Activated T-cell treated with anti-CD3 and anti-CD28 coated beads, Interleukin-2, amount 50 U/mL, for 72 hours (primary cell): Measurements from ENCODE around the gene CLEC18A. TPM values are rescaled to one million over a fixed set of nuclear protein-coding genes. Genes with fewer than 3 reads are reported as not detected.
A peak's percentile ranks its signal among the peaks of the same experiment; 100 is the strongest.
"Not testable (repeated sequence)": the region's sequence is repeated elsewhere in the genome, so short reads cannot be mapped to it uniquely, and the experiment has no call there.

Source experiments
- ATAC-seq, 2 donors: fragments of 150-1000 bp; cut with Tn5 transposase; replicated peaks in 1 of 2; 2 replicates each; pipeline ENCODE4 v1.10.0; 2021; ENCODE audit warnings: moderate library complexity in 2 of 2, mild to moderate bottlenecking in 1 of 2
- DNase-seq, 2 donors: peaks; one replicate each; pipeline ENCODE4 v3.0.0; 2021 to 2022; ENCODE audit warnings: mixed read lengths in 1 of 2
- H3K27ac Mint-ChIP-seq: one replicate; pipeline ENCODE4 v1.8.0; 2022; ENCODE audit warnings: mild to moderate bottlenecking, moderate library complexity, mixed read lengths
- H3K27me3 Mint-ChIP-seq: one replicate; pipeline ENCODE4 v1.8.0; 2022; ENCODE audit warnings: low read depth, mixed read lengths
- H3K36me3 Mint-ChIP-seq, 2 donors: one replicate each; pipeline ENCODE4 v1.8.0; 2022; ENCODE audit warnings: mixed read lengths in 2 of 2, mild to moderate bottlenecking in 1 of 2; ENCODE audit not compliant: insufficient read depth in 2 of 2
- H3K4me1 Mint-ChIP-seq: one replicate; pipeline ENCODE4 v1.8.0; 2022; ENCODE audit warnings: low read depth, mixed read lengths
- H3K4me3 Mint-ChIP-seq, 2 donors: one replicate each; pipeline ENCODE4 v1.8.0; 2022; ENCODE audit warnings: mild to moderate bottlenecking in 2 of 2, mixed read lengths in 2 of 2, moderate library complexity in 2 of 2
- H3K9me3 Mint-ChIP-seq, 2 donors: one replicate each; pipeline ENCODE4 v1.8.0; 2022; ENCODE audit warnings: mixed read lengths in 2 of 2
- total RNA-seq, 2 donors: library from RNA; stranded (reverse); gene quantifications; one replicate each; pipeline ENCODE4 v1.2.3, GENCODE V29; 2022

The CLEC18A gene
- total RNA-seq, 2 donors from 2014 or later, result 1.6 to 2.2 TPM

- not testable (repeated sequence) for H3K9me3 Mint-ChIP-seq, DNase-seq, ATAC-seq, H3K27me3 Mint-ChIP-seq, H3K27ac Mint-ChIP-seq, H3K4me3 Mint-ChIP-seq, H3K4me1 Mint-ChIP-seq, H3K36me3 Mint-ChIP-seq
Observed at GRCh38 chr16:69943241-69944036, 7.7 kb upstream of the CLEC18A start.

- not testable (repeated sequence) for H3K27ac Mint-ChIP-seq, H3K9me3 Mint-ChIP-seq, H3K36me3 Mint-ChIP-seq, H3K4me1 Mint-ChIP-seq, ATAC-seq, H3K4me3 Mint-ChIP-seq, H3K27me3 Mint-ChIP-seq, DNase-seq
Observed at GRCh38 chr16:69950411-69950810, 723 bp upstream of the CLEC18A start.

GRCh38 chr16:69951672-69952031, 518 bp downstream of the CLEC18A start:
- DNase-seq, H3K27me3 Mint-ChIP-seq, H3K4me3 Mint-ChIP-seq, H3K9me3 Mint-ChIP-seq, H3K36me3 Mint-ChIP-seq, ATAC-seq, H3K4me1 Mint-ChIP-seq, H3K27ac Mint-ChIP-seq: not testable (repeated sequence)

GRCh38 chr16:69952116-69952515, 982 bp downstream of the CLEC18A start:
- H3K4me3 Mint-ChIP-seq, H3K4me1 Mint-ChIP-seq, H3K36me3 Mint-ChIP-seq, DNase-seq, H3K9me3 Mint-ChIP-seq, H3K27me3 Mint-ChIP-seq, ATAC-seq, H3K27ac Mint-ChIP-seq: not testable (repeated sequence)

- not testable (repeated sequence) for ATAC-seq
Observed at GRCh38 chr16:69952572-69953355, 1.6 kb downstream of the CLEC18A start.

GRCh38 chr16:69954241-69954640, 3.1 kb downstream of the CLEC18A start:
- H3K27me3 Mint-ChIP-seq, H3K4me3 Mint-ChIP-seq: not testable (repeated sequence)

More at GRCh38 chr16:69952572-69953355, 1.6 kb downstream of the CLEC18A start:
- not testable (repeated sequence) for H3K27ac Mint-ChIP-seq, DNase-seq, H3K4me1 Mint-ChIP-seq, H3K9me3 Mint-ChIP-seq, H3K27me3 Mint-ChIP-seq, H3K36me3 Mint-ChIP-seq, H3K4me3 Mint-ChIP-seq

GRCh38 chr16:69963312-69963711, 12.2 kb downstream of the CLEC18A start:
- H3K27ac Mint-ChIP-seq, H3K27me3 Mint-ChIP-seq, ATAC-seq: not testable (repeated sequence)

More at GRCh38 chr16:69954241-69954640, 3.1 kb downstream of the CLEC18A start:
- not testable (repeated sequence) for H3K4me1 Mint-ChIP-seq, H3K27ac Mint-ChIP-seq, H3K36me3 Mint-ChIP-seq, H3K9me3 Mint-ChIP-seq, ATAC-seq, DNase-seq

GRCh38 chr16:69964960-69965660, 14.0 kb downstream of the CLEC18A start:
- not testable (repeated sequence) for H3K27me3 Mint-ChIP-seq, H3K9me3 Mint-ChIP-seq, H3K36me3 Mint-ChIP-seq, H3K4me3 Mint-ChIP-seq, H3K27ac Mint-ChIP-seq, H3K4me1 Mint-ChIP-seq
- ATAC-seq (peak; percentile 47 to 51), DNase-seq (peak in 1 of 2 donors; percentile 4)

More at GRCh38 chr16:69963312-69963711, 12.2 kb downstream of the CLEC18A start:
- H3K4me1 Mint-ChIP-seq, H3K36me3 Mint-ChIP-seq, H3K4me3 Mint-ChIP-seq, DNase-seq, H3K9me3 Mint-ChIP-seq: not testable (repeated sequence)

- ATAC-seq, H3K9me3 Mint-ChIP-seq, H3K4me3 Mint-ChIP-seq, H3K4me1 Mint-ChIP-seq, H3K27me3 Mint-ChIP-seq, DNase-seq, H3K27ac Mint-ChIP-seq, H3K36me3 Mint-ChIP-seq: not testable (repeated sequence)
Observed at GRCh38 chr16:69965661-69966054, 14.5 kb downstream of the CLEC18A start.

GRCh38 chr16:69967688-69968087, 16.6 kb downstream of the CLEC18A start:
- H3K27me3 Mint-ChIP-seq, DNase-seq, H3K4me3 Mint-ChIP-seq, H3K4me1 Mint-ChIP-seq, H3K9me3 Mint-ChIP-seq, H3K36me3 Mint-ChIP-seq, H3K27ac Mint-ChIP-seq: not testable (repeated sequence)
- peak in 1 of 2 donors; percentile 50 for ATAC-seq

- H3K27ac Mint-ChIP-seq, H3K4me1 Mint-ChIP-seq, H3K9me3 Mint-ChIP-seq, DNase-seq, H3K36me3 Mint-ChIP-seq, H3K4me3 Mint-ChIP-seq, H3K27me3 Mint-ChIP-seq, ATAC-seq: not testable (repeated sequence)
Observed at GRCh38 chr16:69968125-69968524, 17.0 kb downstream of the CLEC18A start.

- ATAC-seq, H3K9me3 Mint-ChIP-seq, H3K4me3 Mint-ChIP-seq, DNase-seq, H3K27me3 Mint-ChIP-seq, H3K4me1 Mint-ChIP-seq, H3K36me3 Mint-ChIP-seq, H3K27ac Mint-ChIP-seq: not testable (repeated sequence)
Observed at GRCh38 chr16:69969657-69970056, 18.5 kb downstream of the CLEC18A start.

- not testable (repeated sequence) for DNase-seq, H3K4me3 Mint-ChIP-seq, H3K9me3 Mint-ChIP-seq, H3K4me1 Mint-ChIP-seq, H3K27ac Mint-ChIP-seq, H3K36me3 Mint-ChIP-seq, ATAC-seq, H3K27me3 Mint-ChIP-seq
Observed at GRCh38 chr16:69972120-69972519, 21.0 kb downstream of the CLEC18A start.
